HPDE6-E6E7 (cell line): ENCODE measurements around the gene KIF5A.
A peak's percentile ranks its signal among the peaks of the same experiment; 100 is the strongest.
"Not testable (repeated sequence)": the region's sequence is repeated elsewhere in the genome, so short reads cannot be mapped to it uniquely, and the experiment has no call there.

Source experiments
- DNase-seq: peaks from one replicate; pipeline ENCODE4 v3.0.0; 2011; ENCODE audit warnings: missing footprints; ENCODE audit errors: extremely low spot score

Gene KIF5A

GRCh38 chr12:57584050-57584449 is 34.2 kb downstream of the KIF5A start:
- DNase-seq, result no peak

DNA sequence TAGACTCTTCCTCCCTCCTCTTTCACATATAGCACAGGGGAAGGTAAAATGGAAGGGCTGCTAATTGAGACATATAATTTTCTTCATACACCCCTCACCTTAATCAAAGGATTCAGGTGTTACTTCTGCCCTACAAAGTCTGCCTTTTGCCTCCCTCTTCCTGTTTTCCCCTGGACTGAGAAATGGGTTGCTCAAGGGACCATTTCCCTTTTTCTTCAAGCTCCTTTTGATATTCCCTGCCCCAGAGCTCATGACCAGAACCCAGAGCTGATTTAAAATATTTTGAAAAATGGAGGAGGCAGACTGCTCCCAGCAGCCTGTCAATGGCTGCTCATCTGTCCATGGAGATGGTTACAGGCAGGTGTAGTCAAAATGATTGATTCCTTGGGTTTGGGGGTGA is 34.8 kb downstream of the KIF5A start:
- DNase-seq, result no peak

GRCh38 chr12:57585156-57585555 is 35.3 kb downstream of the KIF5A start:
- DNase-seq, result no peak

GRCh38 chr12:57586128-57586527 is 36.3 kb downstream of the KIF5A start:
- DNase-seq, result no peak

GRCh38 chr12:57586832-57587429 is 37.1 kb downstream of the KIF5A start:
- DNase-seq, result no peak

- DNase-seq, result not testable (repeated sequence)
Observed at GRCh38 chr12:57588951-57589610, 39.2 kb downstream of the KIF5A start.

- no peak for DNase-seq
Observed at GRCh38 chr12:57590479-57590863, 40.6 kb downstream of the KIF5A start.

DNA sequence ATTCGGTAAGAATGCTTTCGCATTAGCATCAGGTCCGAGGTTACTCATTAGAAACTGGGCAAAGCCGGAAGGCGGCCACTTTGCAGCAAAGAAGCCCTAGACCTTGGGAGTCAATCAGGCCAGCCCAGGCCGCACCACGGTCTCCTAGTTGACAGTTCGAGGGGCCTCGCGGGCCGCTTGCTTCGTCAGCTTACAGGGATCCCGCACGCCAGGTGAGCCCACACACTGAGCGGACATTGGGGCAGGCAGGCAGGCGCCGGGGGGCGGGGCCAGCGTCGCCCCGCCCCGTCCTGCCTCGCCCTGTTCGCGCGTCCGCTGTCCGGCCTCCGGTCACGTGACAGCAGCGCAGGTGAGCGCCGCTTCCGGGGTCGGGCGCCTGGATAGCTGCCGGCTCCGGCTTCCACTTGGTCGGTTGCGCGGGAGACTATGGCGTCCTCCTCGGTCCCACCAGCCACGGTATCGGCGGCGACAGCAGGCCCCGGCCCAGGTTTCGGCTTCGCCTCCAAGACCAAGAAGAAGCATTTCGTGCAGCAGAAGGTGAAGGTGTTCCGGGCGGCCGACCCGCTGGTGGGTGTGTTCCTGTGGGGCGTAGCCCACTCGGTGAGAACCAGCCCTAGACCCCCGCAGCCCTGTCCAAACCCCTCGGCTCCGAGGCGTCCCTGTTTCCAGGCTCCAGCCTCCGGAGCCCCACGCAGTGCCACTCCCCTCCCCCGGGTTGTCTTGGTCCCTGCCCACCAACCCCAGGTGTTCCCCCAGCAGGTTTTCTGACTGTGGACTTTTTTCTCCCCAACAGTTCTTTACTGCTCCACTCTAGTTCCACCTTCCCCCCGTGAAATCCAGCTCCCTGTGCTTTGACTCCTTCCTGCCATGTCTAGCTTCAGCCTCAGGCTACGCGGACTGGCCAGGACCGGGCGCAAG is 41.3 kb downstream of the KIF5A start, which contains the start of gene PIP4K2C:
TSS of gene PIP4K2C (plus strand) at position 329 of the 918 bp plus-strand sequence. CDS start at position 427, 98 bp downstream.
- DNase-seq, result peak; percentile 92

DNA sequence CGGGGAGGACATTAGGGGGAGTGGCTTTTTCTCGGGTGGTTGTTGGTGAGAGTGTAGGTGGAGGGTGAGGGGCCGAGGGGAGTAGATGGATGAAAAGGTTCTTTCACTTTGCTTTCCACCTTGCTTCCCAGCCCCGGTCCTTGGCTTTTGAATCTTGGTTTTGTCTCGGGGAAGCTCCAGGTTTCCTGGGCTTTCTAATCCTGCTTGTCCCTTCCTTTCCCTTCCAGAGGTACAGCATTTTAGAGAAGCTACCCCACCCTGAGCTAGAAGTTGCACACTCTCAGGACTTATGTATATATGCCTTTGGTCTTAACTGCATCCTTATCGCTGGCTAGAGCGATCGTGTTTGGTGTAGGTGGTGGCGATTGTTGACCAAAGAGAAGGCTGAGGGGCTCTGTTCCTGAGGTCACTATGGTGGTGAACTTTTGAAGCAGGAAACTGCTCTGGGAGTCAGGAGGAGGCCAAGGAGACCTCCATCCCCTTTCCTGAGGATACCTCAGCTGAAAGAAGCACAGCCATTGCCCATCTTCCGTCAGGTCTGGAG is 42.0 kb downstream of the KIF5A start:
- no peak for DNase-seq

- DNase-seq, result no peak
Observed at GRCh38 chr12:57592551-57593165, 42.8 kb downstream of the KIF5A start.

DNA sequence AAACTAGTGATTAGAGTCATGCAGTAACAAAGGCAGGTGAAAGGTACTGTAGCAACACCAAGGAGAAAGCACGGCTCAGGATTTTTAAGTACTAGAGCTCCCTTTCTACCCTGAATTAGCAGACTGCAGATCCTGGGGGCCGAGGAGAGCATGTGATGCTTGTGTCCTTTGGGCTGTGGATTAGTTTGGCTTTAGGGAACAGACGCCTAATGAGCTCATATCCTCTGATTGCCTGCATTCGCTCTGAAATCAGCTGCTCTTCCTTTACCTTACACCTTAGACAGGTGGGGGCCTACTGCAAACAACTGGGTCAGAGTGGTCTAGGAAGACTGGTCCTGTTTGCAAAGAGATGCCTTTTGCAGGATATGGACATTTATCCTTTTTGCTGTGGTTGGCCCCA is 43.3 kb downstream of the KIF5A start:
- DNase-seq, result no peak

DNA sequence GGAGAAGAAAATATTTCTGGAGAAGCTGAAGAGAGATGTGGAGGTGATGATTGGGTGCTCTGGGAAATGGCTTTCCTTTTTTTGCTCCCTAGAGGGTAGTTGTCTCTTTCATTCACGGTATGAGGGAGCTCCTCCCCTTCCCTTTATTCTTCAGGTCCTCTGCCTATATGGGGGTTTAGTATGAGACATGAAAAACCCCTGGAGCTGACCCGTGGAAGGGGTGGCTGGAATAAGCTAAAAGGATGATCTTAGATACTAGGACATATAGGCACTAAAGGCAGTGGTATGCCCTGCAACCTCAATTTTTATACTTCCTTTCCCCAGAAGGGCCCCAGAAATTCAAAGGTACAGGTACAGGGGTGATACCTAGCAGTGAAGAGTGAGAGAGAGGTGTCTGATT is 50.6 kb downstream of the KIF5A start:
- no peak for DNase-seq

DNA sequence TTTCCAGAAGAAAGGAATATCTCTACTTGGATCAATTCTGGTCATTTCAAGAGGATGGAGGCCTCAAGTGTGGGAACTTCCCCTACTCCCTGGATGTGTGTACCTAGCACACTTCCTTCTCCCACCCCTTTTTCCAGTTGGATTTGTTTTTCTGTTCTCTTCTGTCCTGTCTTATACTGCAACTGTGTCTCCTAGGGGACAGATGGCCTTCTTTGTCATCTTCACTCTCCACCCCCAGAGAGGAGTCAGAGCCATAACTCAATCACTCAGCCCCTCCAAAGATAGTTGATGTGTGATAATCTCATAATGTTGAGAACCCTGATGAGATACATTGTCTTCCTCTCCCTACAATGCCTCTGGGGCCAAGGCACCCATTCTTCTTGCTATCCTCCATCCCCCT is 52.7 kb downstream of the KIF5A start:
- no peak for DNase-seq

DNA sequence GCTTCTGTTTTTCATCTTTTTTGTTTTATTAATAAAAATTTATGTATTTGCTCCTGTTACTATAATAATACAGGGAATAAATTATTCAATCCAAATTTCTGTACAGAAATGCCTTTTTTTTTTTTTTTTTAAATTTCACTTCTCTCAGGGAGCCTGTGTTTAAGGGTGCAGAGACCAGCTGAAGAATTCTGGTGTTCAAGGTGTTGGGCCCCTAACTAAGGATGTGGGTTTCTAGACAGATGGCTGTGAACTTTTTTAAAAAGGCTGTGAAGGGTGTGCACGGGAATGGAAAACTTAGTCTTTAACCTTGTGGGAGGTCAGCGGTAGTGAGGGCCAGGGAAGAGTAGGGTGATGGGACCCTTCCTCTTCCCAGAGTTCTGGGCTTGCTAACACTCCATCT is 53.5 kb downstream of the KIF5A start:
- no peak for DNase-seq

- no peak for DNase-seq
Observed at GRCh38 chr12:57603815-57604453, 54.1 kb downstream of the KIF5A start.

GRCh38 chr12:57604454-57604991 is 54.7 kb downstream of the KIF5A start, which contains the start of gene DTX3:
Gene DTX3, plus strand, starts transcription at chr12:57604824. Its CDS starts 1,694 bp downstream, at chr12:57606518.
- no peak for DNase-seq

DNA sequence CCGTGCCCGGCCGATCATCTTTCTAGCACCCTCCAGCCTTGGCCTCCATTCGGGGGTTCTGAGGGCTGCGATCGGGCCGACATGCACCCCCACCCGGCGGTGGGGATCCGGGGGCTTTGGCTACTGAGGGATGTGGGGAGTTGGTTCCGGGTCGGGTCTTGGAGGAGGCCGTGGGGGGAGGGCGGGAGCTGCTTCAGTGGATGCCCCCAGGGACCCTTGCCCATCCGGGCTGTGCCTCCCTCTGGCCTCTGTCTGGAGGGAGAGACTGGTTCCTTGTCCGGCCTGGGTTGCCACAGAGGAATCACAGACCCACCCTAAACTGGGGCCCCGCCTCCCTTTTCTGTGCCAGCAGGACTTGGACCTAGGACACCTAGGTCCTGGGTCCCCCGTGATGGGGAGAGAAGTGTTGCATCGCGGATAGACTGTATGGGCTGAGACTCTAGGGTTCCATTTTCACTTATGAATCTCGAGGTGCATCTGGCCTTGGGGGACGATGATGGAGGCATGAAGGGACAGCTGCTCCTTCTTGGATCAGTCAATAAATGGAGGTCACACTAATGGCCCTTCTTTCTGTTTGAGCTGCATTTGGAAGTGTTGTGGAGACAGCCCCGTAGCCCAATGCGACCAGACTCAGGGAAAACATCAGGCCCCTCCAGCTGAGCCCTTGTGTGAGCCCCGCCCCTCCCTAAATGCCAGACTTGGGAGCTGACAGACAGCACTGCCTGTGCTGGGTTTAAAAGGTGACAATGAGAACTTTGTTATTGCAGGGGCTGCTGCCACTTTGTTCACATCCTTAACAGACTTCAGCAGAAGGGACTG is 55.4 kb downstream of the KIF5A start:
- DNase-seq, result no peak

DNA sequence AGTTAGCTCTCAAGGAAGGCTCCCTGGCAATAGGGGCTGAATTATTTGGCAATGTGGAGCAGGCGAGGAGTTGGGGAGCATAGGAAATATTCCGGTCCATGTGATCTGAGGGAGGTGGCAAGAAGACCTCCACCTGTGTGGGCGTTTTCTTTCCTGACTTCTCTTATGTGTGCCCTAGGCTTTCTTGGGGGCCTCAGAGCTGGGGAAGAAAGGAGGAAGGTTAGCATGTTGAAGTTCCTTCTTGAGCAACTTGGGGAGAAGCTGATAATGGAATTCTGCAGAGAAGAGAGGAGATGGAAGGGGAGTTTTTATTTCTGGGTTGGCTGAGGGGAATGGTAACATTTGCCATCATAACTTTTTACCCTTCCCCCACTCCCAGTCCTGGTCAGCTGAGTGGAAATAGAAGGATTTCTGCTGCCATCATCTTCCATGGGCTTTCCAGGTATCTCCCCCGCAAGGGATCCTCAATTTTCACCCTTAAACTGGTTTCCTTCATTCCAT is 56.0 kb downstream of the KIF5A start:
- DNase-seq, result no peak

DNA sequence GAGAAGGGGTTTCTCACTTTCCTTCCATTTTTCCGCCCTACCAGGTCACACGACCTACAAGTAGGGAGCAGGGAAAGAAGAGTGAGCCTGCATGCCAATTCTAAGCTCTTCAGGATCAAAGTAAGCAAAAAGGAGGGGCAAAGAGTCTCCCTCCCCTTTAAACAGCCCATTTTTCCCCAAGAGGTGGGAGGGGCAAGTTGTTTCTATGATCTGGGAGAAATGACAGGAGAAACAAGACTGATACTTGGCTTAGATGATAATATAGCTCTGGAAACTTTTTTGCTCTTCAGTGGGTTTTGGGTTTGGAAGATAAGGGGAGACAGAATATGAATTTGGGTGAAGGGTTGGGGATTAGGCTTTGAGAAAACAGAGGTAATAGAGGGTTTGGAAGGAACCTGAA is 56.6 kb downstream of the KIF5A start:
- DNase-seq, result no peak

DNA sequence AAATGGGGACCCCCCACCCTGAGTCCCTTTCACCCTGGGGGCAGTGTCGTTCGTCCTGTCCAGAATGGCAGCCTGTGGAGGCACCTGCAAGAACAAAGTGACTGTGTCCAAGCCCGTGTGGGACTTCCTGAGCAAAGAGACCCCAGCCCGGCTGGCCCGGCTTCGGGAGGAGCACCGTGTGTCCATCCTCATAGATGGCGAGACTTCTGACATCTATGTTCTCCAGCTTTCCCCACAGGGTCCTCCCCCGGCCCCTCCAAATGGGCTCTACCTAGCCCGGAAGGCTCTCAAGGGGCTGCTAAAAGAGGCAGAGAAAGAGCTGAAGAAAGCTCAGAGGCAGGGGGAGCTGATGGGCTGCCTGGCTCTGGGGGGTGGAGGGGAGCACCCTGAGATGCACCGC is 57.0 kb downstream of the KIF5A start:
- no peak for DNase-seq
